SU-DHL-6 (cell line): ENCODE measurements around the gene CARD9.

Experiments used
- H2AFZ ChIP-seq: fragments of 200-600 bp; sonication (generic); 2 replicates; pipeline ENCODE4 v1.6.1; 2014; ENCODE audit warnings: low read depth, mild to moderate bottlenecking, moderate library complexity, mixed read lengths, antibody characterized with exemption, low read length; ENCODE audit not compliant: severe bottlenecking
- H3F3A ChIP-seq: fragments of 200-600 bp; shearing (Covaris generic); 2 replicates; pipeline ENCODE4 v1.6.0; 2016; ENCODE audit warnings: antibody characterized with exemption, mild to moderate bottlenecking; ENCODE audit not compliant: insufficient read depth
- H3K27ac ChIP-seq: fragments of 200-600 bp; sonication (generic); 2 replicates; pipeline ENCODE4 v1.5.1; 2016; ENCODE audit warnings: low read depth, mild to moderate bottlenecking, low read length, moderate library complexity, mixed read lengths
- H3K27me3 ChIP-seq: fragments of 200-600 bp; sonication (generic), shearing (Covaris generic); 2 replicates; pipeline ENCODE4 v1.6.0; 2014; ENCODE audit warnings: mild to moderate bottlenecking, low read length
- H3K36me3 ChIP-seq: fragments of 200-600 bp; sonication (generic); 2 replicates; pipeline ENCODE4 v1.6.1; 2014; ENCODE audit warnings: mild to moderate bottlenecking, low read length, mixed read lengths
- H3K4me2 ChIP-seq: fragments of 300-600, 200-600 bp; shearing (Covaris generic), sonication (generic); 2 replicates; pipeline ENCODE4 v1.6.0; 2014; ENCODE audit warnings: low read length, low read depth, mild to moderate bottlenecking; ENCODE audit not compliant: poor library complexity, severe bottlenecking
- H3K4me3 ChIP-seq: fragments of 200-600 bp; sonication (generic); 2 replicates; pipeline ENCODE4 v1.5.1; 2014; ENCODE audit warnings: antibody characterized with exemption, low read length, mild to moderate bottlenecking, mixed read lengths; ENCODE audit not compliant: insufficient read depth, poor library complexity, severe bottlenecking
- H3K79me2 ChIP-seq: fragments of 200-600 bp; sonication (generic); 2 replicates; pipeline ENCODE4 v1.6.1; 2014; ENCODE audit warnings: mild to moderate bottlenecking, low read length, moderate library complexity; ENCODE audit not compliant: insufficient read depth
- H3K9ac ChIP-seq: fragments of 200-600 bp; sonication (generic); 2 replicates; pipeline ENCODE4 v1.7.0; 2014; ENCODE audit warnings: mild to moderate bottlenecking, low read length
- H3K9me2 ChIP-seq: fragments of 200-600 bp; sonication (generic); replicated peaks from 2 replicates; pipeline ENCODE4 v1.6.1; 2014; ENCODE audit warnings: low read length; ENCODE audit not compliant: insufficient read depth
- H3K9me3 ChIP-seq: fragments of 200-600 bp; sonication (generic); 2 replicates; pipeline ENCODE4 v1.6.1; 2014; ENCODE audit warnings: low read length, mixed read lengths; ENCODE audit not compliant: insufficient read depth
- H4K20me1 ChIP-seq: fragments of 200-600 bp; sonication (generic); 2 replicates; pipeline ENCODE4 v1.6.1; 2014; ENCODE audit warnings: low read depth, mild to moderate bottlenecking, antibody characterized with exemption, low read length, moderate library complexity, mixed read lengths
- EZH2phosphoT487 ChIP-seq: fragments of 200-600 bp; sonication (generic), shearing (Covaris generic); conservative IDR thresholded peaks from 2 replicates; pipeline ENCODE4 v1.6.1; 2018; ENCODE audit warnings: mild to moderate bottlenecking, antibody characterized with exemption, low read length, moderate library complexity, mixed read lengths
- TF ChIP-seq, protein P1 (sequence below): fragments of 200-600 bp; sonication (generic); IDR thresholded peaks from one replicate; pipeline ENCODE4 v1.5.1; 2017; ENCODE audit warnings: antibody characterized with exemption, mild to moderate bottlenecking, low read length, moderate library complexity; ENCODE audit not compliant: insufficient read depth, poor library complexity, severe bottlenecking

CARD9 gene

DNA sequence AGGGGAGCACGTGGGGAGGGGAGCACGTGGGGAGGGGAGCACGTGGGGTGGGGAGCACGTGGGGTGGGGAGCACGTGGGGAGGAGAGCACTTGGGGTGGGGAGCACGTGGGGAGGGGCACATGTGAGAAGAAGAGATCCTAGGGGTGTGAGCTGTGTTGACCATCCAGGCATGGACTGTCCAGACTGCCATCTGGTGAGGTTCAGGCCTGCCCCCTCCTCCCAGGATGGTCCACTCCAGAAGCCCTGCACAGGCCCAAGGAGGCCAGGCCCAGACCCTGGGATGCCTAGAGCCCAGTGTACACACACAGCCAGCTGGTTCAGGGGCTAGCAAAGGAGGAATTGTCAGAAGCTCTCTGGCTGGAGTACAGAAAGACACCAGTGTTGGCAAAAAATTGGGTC is 24.2 kb upstream of the CARD9 start:
- Histone ChIP-seq H3F3A (peaks cover 11% of the 10 kb centered on the region; the same call in 1 of the 2 replicates), H4K20me1 (no peaks in the 10 kb centered on the region; the same call in 1 of the 2 replicates), H3K9ac (no peak overlapping the region), H3K9me2 (no peaks in the 10 kb centered on the region), H3K27ac (no peak overlapping the region), H3K27me3 (no peaks in the 10 kb centered on the region), H3K9me3 (no peaks in the 10 kb centered on the region), H3K79me2 (peaks cover 22% of the 10 kb centered on the region), H3K36me3 (no peaks in the 10 kb centered on the region), H2AFZ (no peak overlapping the region), H3K4me2 (no peak overlapping the region), H3K4me3 (no peak overlapping the region)
- TF ChIP-seq, protein P1, sequence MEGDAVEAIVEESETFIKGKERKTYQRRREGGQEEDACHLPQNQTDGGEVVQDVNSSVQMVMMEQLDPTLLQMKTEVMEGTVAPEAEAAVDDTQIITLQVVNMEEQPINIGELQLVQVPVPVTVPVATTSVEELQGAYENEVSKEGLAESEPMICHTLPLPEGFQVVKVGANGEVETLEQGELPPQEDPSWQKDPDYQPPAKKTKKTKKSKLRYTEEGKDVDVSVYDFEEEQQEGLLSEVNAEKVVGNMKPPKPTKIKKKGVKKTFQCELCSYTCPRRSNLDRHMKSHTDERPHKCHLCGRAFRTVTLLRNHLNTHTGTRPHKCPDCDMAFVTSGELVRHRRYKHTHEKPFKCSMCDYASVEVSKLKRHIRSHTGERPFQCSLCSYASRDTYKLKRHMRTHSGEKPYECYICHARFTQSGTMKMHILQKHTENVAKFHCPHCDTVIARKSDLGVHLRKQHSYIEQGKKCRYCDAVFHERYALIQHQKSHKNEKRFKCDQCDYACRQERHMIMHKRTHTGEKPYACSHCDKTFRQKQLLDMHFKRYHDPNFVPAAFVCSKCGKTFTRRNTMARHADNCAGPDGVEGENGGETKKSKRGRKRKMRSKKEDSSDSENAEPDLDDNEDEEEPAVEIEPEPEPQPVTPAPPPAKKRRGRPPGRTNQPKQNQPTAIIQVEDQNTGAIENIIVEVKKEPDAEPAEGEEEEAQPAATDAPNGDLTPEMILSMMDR: no peak
- TF ChIP-seq EZH2phosphoT487: no peak

DNA sequence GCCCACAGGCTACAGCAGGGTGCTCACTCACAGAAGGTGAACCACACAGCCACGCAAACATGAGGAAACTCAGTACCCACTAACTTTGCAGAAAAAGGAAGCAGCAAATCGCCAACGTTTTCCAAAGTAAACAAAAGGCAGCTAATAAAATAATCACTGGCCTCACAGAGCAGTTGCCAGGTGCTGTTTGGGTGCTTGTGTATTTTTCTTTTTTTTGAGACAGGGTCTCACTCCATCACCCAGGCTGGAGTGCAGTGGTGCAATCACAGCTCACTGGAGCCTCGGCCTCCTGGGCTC is 22.7 kb upstream of the CARD9 start:
- H3K9me3 ChIP-seq: no peaks in the 10 kb centered on the region
- H3F3A ChIP-seq: peaks cover 3% of the 10 kb centered on the region; the same call in 1 of the 2 replicates
- H3K9me2 ChIP-seq: no peaks in the 10 kb centered on the region
- H3K9ac ChIP-seq: no peak overlapping the region
- no peaks in the 10 kb centered on the region for H3K27me3 ChIP-seq
- no peak overlapping the region for H3K27ac ChIP-seq
- H4K20me1 ChIP-seq: no peaks in the 10 kb centered on the region; the same call in 1 of the 2 replicates
- H3K4me2 ChIP-seq: no peak overlapping the region
- no peak overlapping the region for H3K4me3 ChIP-seq
- H2AFZ ChIP-seq: no peak overlapping the region
- peaks cover 22% of the 10 kb centered on the region for H3K79me2 ChIP-seq
- H3K36me3 ChIP-seq: no peaks in the 10 kb centered on the region
- TF ChIP-seq, protein P1: no peak
- no peak for TF ChIP-seq EZH2phosphoT487

DNA sequence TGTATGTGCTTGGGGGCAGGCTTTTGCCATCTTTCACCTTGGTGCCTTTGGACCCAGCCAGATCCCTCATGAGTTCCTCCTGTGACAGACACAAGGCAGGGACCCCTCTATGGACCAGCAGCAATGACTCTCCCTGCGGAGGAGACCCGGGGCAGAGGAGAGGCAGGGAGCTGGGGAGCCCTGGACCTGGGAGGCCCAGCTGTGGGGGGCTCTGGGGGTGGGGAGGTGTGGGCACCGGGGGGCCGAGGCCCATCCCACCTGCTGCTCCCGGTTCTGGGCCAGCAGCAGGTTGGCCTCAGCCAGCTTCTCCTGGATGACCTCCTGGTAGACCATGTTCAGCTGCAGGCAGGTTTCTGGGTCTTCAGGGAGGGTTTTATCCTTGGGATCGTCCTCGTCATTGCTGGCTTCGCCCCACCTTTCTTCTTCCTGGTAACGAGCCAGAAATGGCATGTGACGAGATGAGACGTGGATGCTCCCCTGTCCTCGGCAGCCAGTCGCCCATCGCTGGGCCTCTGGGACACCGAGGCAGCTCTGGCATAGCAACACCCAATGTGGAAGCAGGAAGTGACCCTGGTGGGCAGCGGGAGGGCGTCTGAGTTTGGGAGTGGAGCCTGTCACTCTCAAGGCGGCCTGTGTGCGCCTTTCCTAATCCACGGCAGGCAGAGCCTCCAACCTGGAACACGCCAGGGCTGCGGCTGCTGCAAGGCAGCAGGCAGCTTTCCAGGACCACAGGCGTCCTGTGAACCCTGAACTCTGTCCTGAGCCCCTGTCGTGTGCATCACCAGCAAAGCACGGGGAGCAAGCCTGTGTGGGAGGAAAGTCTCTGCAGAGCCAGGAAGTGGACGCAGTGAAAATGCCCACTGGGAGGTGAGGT is 22.1 kb upstream of the CARD9 start:
- no peaks in the 10 kb centered on the region for H3K27me3 ChIP-seq
- peaks cover 22% of the 10 kb centered on the region for H3K79me2 ChIP-seq
- no peaks in the 10 kb centered on the region for H3K9me3 ChIP-seq
- H3F3A ChIP-seq: no peaks in the 10 kb centered on the region; the same call in 1 of the 2 replicates
- no peak overlapping the region for H3K27ac ChIP-seq
- TF ChIP-seq EZH2phosphoT487: no peak
- TF ChIP-seq, protein P1: no peak
- H3K4me2 ChIP-seq: no peak overlapping the region
- H3K36me3 ChIP-seq: no peaks in the 10 kb centered on the region; the same call in 1 of the 2 replicates
- no peak overlapping the region for H3K4me3 ChIP-seq
- H2AFZ ChIP-seq: no peak overlapping the region
- no peaks in the 10 kb centered on the region; the same call in 1 of the 2 replicates for H4K20me1 ChIP-seq
- H3K9ac ChIP-seq: no peak overlapping the region
- no peaks in the 10 kb centered on the region for H3K9me2 ChIP-seq
